Lung (tissue), 12 donors: Measurements from ENCODE around the gene CYB5A. TPM values are rescaled to one million over a fixed set of nuclear protein-coding genes. Genes with fewer than 3 reads are reported as not detected.

Experiments
- ATAC-seq: fragments of 200-7000 bp; cut with Tn5 transposase; one replicate; pipeline ENCODE4 v1.9.1; 2020; ENCODE audit warnings: moderate number of reproducible peaks; ENCODE audit not compliant: insufficient read depth, low FRiP score
- DNase-seq, 3 donors: peaks; one replicate each; pipeline ENCODE4 v3.0.0-alpha.2; 2013 to 2017
- H3K27ac ChIP-seq, 2 donors: one replicate each; pipeline ENCODE4 v1.5.1; 2013; ENCODE audit warnings: mild to moderate bottlenecking in 2 of 2, moderate library complexity in 2 of 2, control low read depth in 1 of 2, inconsistent platforms in 1 of 2, low read depth in 1 of 2, low read length in 1 of 2
- H3K27me3 ChIP-seq, 3 donors: one replicate each; pipeline ENCODE4 v1.5.1; 2013; ENCODE audit warnings: low read length in 2 of 3; ENCODE audit not compliant: control insufficient read depth in 3 of 3, insufficient read depth in 3 of 3
- H3K36me3 ChIP-seq, 4 donors: one replicate each; pipeline ENCODE4 v1.5.1; 2013; ENCODE audit warnings: low read length in 4 of 4, mild to moderate bottlenecking in 1 of 4, moderate library complexity in 1 of 4; ENCODE audit not compliant: control insufficient read depth in 4 of 4, insufficient read depth in 4 of 4
- H3K4me1 ChIP-seq, 5 donors: one replicate each; pipeline ENCODE4 v1.5.1; 2013; ENCODE audit warnings: low read length in 5 of 5, mild to moderate bottlenecking in 2 of 5, moderate library complexity in 1 of 5; ENCODE audit not compliant: control insufficient read depth in 5 of 5, insufficient read depth in 5 of 5
- H3K4me3 ChIP-seq: one replicate; pipeline ENCODE4 v1.5.1; 2013; ENCODE audit warnings: mild to moderate bottlenecking, control low read depth, moderate library complexity
- H3K9ac ChIP-seq, 2 donors: one replicate each; pipeline ENCODE4 v1.5.1; 2013; ENCODE audit warnings: low read length in 2 of 2, control low read depth in 1 of 2; ENCODE audit not compliant: insufficient read depth in 1 of 2
- H3K9me3 ChIP-seq, 4 donors: one replicate each; pipeline ENCODE4 v1.5.1; 2013; ENCODE audit warnings: low read length in 3 of 4, mild to moderate bottlenecking in 1 of 4, moderate library complexity in 1 of 4; ENCODE audit not compliant: control insufficient read depth in 4 of 4, insufficient read depth in 3 of 4
- WGBS, 2 donors: extraction: QIAGEN DNeasy Blood & Tissue Kit; methylation state at CpG; one replicate each; pipeline ENCODE4 v1.1.7; 2013; 5-methylcytosine and 5-hydroxymethylcytosine counted together
- polyA plus RNA-seq, 2 donors: library from polyadenylated mRNA; stranded (reverse); fragments of 200-250 nt; gene quantifications; one replicate each; pipeline ENCODE4 v1.2.1, GENCODE V29; 2013
- total RNA-seq, 2 donors: library from RNA; depleted of rRNA in 1 of 2; stranded (reverse); fragments of >200 nt in 1 of 2; gene quantifications; one replicate each; pipeline ENCODE4 v1.2.1, GENCODE V29; 2014 to 2021
- TF ChIP-seq, protein P1 (sequence below): IDR thresholded peaks from 2 replicates; pipeline ENCODE4 v1.5.1; 2012; ENCODE audit warnings: mild to moderate bottlenecking; ENCODE audit errors: control extremely low read depth, extremely low read depth
- donor health status: control.
- donor health status: control.
- donor health status: Bipolar disorder and iron deficiency.
- donor health status: healthy.
- donor health status: DM: yes; HTN: yes; CAD: no.

The CYB5A gene
- total and polyA plus RNA-seq, 4 donors: 408 to 853 (median 522) TPM

- no peaks in the 10 kb centered on the region for H3K4me1 ChIP-seq
- H3K36me3 ChIP-seq: no peaks in the 10 kb centered on the region
- DNase-seq (no peak), ATAC-seq (no peak)
- 46 to 50% methylated on average over 1 of the region's 1 CpG for WGBS, 2 donors
- no peak overlapping the region for H3K9ac ChIP-seq
- H3K9me3 ChIP-seq: peaks cover 0 to 2% (median 0%) of the 10 kb centered on the region in 4 donors
- no peaks in the 10 kb centered on the region for H3K27me3 ChIP-seq
- H3K27ac ChIP-seq: no peak overlapping the region
- TF ChIP-seq, protein P1, sequence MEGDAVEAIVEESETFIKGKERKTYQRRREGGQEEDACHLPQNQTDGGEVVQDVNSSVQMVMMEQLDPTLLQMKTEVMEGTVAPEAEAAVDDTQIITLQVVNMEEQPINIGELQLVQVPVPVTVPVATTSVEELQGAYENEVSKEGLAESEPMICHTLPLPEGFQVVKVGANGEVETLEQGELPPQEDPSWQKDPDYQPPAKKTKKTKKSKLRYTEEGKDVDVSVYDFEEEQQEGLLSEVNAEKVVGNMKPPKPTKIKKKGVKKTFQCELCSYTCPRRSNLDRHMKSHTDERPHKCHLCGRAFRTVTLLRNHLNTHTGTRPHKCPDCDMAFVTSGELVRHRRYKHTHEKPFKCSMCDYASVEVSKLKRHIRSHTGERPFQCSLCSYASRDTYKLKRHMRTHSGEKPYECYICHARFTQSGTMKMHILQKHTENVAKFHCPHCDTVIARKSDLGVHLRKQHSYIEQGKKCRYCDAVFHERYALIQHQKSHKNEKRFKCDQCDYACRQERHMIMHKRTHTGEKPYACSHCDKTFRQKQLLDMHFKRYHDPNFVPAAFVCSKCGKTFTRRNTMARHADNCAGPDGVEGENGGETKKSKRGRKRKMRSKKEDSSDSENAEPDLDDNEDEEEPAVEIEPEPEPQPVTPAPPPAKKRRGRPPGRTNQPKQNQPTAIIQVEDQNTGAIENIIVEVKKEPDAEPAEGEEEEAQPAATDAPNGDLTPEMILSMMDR: no peak
- no peak overlapping the region for H3K4me3 ChIP-seq
Measured at GRCh38 chr18:74215863-74216262, 75.9 kb downstream of the CYB5A start.

GRCh38 chr18:74213429-74213828 lies 78.3 kb downstream of the CYB5A start:
- peaks cover 0 to 4% (median 0%) of the 10 kb centered on the region in 4 donors for H3K9me3 ChIP-seq
- no peak overlapping the region for H3K9ac ChIP-seq
- peaks cover 0 to 2% (median 0%) of the 10 kb centered on the region in 5 donors for H3K4me1 ChIP-seq
- DNase-seq (no peak), ATAC-seq (no peak)
- H3K27me3 ChIP-seq: no peaks in the 10 kb centered on the region
- H3K36me3 ChIP-seq: no peaks in the 10 kb centered on the region
- no peak overlapping the region for H3K4me3 ChIP-seq
- WGBS, 2 donors: 90 to 95% methylated on average over 3 of the region's 3 CpGs
- TF ChIP-seq, protein P1: no peak
- no peak overlapping the region for H3K27ac ChIP-seq

- Histone ChIP-seq H3K36me3 (no peaks in the 10 kb centered on the region), H3K9ac (no peak overlapping the region), H3K4me3 (no peak overlapping the region), H3K27ac (no peak overlapping the region), H3K27me3 (no peaks in the 10 kb centered on the region), H3K4me1 (peaks cover 0 to 6% (median 0%) of the 10 kb centered on the region in 5 donors), H3K9me3 (peaks cover 0 to 2% (median 0%) of the 10 kb centered on the region in 4 donors)
- ATAC-seq (no peak), DNase-seq (no peak)
- WGBS, 2 donors: 66 to 85% methylated on average over 5 of the region's 5 CpGs
- TF ChIP-seq, protein P1: no peak
Measured at GRCh38 chr18:74204526-74205152, 87.1 kb downstream of the CYB5A start.

DNA sequence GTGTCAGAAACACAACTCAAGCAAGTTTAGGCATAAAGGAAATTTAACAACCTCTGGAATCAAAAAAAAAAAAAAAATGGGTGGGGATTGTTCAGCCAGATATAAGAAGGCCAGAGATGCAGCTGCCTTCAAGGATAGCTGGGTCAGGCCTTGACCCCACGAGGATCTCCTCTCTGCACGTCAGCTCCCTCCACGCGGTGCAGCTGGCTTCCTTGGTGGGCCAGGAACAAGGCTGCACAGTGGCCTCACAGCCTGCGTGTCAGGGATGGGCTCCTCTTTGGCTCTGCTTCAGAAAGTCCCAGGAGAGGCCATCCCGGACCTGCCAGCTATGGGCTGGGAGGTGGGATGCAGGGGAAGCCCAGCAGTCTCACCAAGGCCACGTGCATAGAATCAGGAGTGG lies 88.0 kb downstream of the CYB5A start:
- TF ChIP-seq, protein P1: no peak
- WGBS, 2 donors: 68 to 77% methylated on average over 7 of the region's 7 CpGs

More for the DNA sequence above, 88.0 kb downstream of the CYB5A start:
- Histone ChIP-seq H3K4me3 (no peak overlapping the region), H3K27me3 (no peaks in the 10 kb centered on the region), H3K4me1 (peaks cover 0 to 6% (median 0%) of the 10 kb centered on the region in 5 donors), H3K36me3 (no peaks in the 10 kb centered on the region), H3K9me3 (peaks cover 0 to 2% (median 0%) of the 10 kb centered on the region in 4 donors), H3K9ac (no peak overlapping the region), H3K27ac (no peak overlapping the region)
- DNase-seq (no peak), ATAC-seq (no peak)
